Central memory CD4-positive, alpha-beta T cell (primary cell): ENCODE measurements around the gene ECHDC3.
"Not testable (repeated sequence)": the region's sequence is repeated elsewhere in the genome, so short reads cannot be mapped to it uniquely, and the experiment has no call there.

Experiments used
- DNase-seq: peaks from one replicate; pipeline ENCODE4 v3.0.0; 2022

Gene ECHDC3

GRCh38 chr10:11719496-11720259 is 22.5 kb upstream of the ECHDC3 start:
- no peak for DNase-seq

DNA sequence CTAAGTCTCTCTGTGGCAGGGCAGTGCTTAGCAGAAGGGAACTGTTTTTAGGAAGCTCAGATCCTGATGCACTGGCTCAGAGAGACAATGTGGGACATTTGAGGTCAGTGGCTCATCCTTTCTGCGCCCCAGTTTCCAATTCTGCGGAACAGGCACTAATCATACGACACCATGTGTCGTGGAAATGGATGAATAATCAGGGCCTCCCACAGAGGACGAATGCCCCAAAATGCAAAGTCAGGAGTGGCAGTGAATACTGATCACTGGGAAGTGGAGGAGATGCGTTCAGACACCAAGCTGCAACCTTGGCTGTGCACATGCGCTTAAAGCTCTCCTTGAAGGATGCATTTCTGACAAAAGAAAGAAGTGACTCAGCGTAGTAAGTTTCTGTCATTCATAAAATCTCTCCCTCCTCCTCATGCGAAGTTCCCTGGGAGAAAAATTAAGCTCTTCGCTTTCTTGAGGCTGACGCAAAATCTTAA is 21.9 kb upstream of the ECHDC3 start:
- DNase-seq: no peak

- DNase-seq: no peak
Observed at GRCh38 chr10:11721806-11722205, 20.4 kb upstream of the ECHDC3 start.

DNA sequence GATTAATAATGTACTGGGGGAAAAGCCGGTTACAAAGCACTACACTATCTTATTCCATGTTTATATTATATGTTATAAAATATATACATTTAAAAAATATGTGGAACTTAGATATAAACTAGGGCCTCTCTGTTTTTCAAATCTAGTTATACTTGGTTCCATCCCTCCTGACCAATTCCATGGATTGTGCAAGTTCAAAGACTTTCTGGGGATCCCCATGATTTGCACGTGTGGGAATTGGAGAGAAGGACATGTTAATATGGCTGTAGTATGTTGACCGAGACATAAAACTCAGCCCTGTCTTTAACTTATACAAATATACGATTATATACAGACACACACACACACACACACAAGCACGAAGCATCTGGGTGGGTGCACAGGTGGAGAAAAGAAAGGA is 18.8 kb upstream of the ECHDC3 start:
- no peak for DNase-seq

GRCh38 chr10:11724938-11725776 is 17.0 kb upstream of the ECHDC3 start:
- peak; percentile 32 for DNase-seq

DNA sequence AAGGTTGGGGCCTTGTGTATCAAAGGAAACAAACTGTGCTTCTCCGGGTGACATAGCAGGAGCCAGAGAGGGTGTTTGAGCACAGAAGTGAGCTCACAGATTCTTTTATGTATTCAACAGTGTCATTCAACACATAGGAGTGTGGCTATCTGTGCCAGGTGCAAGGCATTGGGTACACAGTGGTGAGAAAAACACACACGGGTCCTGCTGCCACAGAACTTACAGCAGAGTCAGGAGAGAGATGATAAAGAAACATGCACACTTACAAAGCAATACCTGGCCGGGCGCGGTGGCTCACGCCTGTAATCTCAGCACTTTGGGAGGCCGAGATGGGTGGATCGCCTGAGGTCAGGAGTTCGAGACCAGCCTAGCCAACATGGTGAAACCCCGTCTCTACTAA is 16.3 kb upstream of the ECHDC3 start:
- DNase-seq: no peak

GRCh38 chr10:11727563-11727962 is 14.6 kb upstream of the ECHDC3 start:
- no peak for DNase-seq

GRCh38 chr10:11728353-11728752 is 13.8 kb upstream of the ECHDC3 start:
- no peak for DNase-seq

- no peak for DNase-seq
Observed at GRCh38 chr10:11729790-11730315, 12.3 kb upstream of the ECHDC3 start.

DNA sequence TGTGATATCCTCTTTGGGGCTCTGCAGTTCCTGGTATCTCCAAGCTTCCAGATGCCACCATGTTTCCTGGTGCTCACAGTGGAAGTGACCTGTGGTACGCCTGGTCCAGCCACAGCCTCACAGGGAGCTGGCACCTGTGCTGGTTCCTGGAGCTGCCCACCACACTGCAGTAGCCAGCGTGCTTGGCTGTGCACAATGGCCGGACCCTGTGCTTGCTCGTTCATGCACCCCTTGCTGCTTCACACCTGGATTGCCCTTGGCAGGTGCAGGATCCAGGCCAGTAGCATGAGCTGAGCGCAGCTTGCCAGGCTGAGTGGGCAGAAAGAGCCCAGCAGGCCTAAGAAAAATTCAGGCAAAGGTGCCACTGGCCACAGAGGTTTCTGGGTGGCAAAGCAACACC is 11.4 kb upstream of the ECHDC3 start:
- no peak for DNase-seq

DNA sequence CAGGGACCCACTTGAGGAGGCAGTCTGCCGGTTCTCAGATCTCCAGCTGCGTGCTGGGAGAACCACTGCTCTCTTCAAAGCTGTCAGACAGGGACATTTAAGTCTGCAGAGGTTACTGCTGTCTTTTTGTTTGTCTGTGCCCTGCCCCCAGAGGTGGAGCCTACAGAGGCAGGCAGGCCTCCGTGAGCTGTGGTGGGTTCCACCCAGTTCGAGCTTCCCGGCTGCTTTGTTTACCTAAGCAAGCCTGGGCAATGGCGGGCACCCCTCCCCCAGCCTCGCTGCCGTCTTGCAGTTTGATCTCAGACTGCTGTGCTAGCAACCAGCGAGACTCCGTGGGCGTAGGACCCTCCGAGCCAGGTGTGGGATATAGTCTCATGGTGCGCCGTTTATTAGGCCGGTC is 5.4 kb upstream of the ECHDC3 start:
- DNase-seq: not testable (repeated sequence)

- not testable (repeated sequence) for DNase-seq
Observed at GRCh38 chr10:11737258-11738032, 4.7 kb upstream of the ECHDC3 start.

DNA sequence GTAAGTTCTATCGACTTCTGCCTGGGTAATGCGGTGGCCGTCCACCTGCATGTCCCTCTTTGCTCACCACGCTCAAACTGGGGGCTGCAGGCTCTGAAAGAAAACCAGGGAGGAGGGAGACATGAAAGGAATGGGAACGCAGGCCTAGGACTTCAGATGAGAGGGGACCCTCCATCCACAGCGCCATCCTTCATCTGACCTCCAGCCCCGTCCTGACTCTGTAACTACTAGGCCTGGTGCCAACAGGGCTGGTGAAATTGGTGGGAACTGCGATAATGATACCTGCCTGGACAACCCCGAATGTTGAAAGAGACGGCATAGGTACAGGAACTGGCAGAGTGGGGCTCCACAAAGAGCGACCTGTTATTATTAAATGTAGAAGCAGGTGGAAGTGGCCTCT is 1.3 kb upstream of the ECHDC3 start:
- no peak for DNase-seq

GRCh38 chr10:11741608-11742007 is 574 bp upstream of the ECHDC3 start:
- no peak for DNase-seq

DNA sequence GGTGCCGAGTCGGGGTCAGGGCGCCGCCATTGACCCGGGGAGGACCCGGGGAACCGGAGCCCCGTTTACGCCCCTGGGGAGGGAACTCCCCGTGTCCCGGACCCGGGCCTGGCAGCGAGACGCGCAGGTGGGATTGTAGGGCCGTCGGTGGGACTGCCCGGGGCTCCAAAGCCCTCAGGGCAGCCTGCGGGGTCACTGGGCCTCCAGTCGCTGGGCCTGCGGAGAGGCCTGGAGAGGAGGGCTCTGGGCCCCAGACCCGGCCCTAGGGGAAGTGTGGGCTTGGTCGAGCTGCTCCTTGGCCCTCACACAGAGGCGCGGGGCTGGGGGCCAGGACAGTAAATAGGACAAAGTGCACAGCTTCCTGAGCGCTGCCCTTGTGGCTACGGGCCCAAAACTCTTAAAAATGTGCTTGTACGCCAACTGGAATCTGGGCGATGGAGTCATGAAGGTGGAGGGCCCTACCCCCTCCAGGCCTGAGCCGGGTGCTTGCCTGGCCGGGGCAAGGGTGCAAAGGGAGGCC is 657 bp downstream of the ECHDC3 start:
- DNase-seq: no peak

GRCh38 chr10:11743461-11744338 is 1.5 kb downstream of the ECHDC3 start:
- no peak for DNase-seq

DNA sequence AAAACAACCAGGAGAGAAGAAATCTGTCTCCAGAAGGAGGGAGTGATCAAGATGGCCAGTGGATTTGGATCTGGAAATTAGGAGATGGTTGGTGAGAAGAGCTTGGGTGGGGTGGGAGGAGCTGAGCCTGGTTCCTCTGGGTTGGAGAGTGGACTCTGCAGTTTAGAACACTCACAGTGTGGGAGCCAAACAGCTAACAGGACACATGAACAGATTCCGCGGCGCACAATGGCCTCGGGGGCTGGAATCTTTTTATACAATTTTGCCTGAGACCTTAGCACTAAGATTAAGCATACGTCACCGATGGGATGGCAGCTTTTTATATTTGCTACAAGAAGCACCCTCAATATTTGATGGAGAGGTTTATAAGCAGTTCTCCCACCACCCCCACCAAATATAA is 2.9 kb downstream of the ECHDC3 start:
- no peak for DNase-seq

DNA sequence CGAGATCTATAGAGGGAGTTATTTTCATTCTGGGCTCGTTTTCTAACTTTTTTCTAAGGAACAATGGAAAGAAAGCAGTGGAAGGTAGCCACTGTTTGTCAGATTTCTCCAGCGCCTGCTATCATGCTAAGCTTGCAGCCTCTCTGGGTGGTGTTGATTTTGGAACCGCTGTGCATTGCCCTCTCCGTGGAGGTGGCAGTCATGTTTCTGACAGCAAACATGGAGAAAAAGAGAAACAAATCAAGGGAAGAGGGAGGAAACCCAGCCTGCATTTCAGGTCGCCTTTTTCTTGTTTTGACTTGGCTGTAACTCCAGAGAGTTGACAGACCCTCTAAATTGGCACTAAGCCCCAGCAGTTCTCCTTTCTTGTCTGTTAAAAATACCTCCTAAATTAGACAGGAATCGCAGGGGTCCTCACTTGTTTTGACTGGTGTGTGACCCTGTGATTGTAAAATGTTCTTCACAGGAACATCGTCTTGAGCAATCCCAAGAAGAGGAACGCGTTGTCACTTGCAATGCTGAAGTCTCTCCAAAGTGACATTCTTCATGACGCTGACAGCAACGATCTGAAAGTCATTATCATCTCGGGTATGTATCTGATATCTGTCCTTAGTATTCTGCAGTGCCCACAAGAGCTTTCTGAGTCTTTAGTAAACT is 4.8 kb downstream of the ECHDC3 start:
- DNase-seq: no peak

DNA sequence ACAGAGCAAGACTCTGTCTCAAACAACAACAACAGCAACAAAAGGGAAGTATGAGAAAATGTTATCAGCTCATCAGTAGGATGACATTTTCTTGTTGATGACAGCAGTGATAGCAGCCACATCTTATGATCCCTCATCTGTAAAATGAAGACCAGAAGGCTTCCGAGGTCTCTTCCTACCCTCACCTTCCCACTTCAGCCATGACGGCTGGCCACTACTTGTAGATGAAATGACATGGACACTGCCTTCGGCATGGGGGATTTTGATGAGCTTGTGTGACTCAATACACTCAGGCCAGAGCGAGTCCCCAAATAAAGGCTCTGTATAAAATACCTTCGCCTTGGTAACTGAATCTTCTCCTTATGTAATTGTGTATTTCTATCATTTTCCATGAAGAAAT is 6.7 kb downstream of the ECHDC3 start:
- no peak for DNase-seq

- no peak for DNase-seq
Observed at GRCh38 chr10:11750420-11750819, 8.2 kb downstream of the ECHDC3 start.

DNA sequence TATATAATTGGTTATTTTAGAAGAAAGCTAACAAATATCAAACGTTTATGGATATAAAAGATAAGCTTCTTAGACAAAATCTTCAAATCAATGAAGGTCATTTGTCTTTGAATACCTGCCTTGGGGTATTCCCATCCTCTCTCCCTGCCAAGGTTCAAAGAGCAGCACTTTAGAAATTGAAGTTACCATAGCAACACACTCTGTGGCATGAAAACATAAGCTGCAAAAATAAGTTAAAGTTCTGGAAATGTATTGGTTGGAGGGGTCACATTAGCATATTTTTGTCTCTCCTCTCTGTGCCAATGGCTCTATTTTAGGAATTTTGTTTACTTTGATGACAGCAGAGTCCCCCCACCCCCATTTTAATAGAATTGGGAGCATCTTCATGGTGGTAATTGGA is 12.0 kb downstream of the ECHDC3 start:
- DNase-seq: no peak
